SK-N-SH (cell line): ENCODE results near the gene TESMIN. TPM values are rescaled to one million over a fixed set of nuclear protein-coding genes. Genes with fewer than 3 reads are reported as not detected.

Experiments used
- CTCF ChIA-PET: fragments of 300-600, 350-600 bp; formaldehyde crosslinking; extraction: SDS; loops from one replicate; lab custom pipeline; 2021; lab: Yijun Ruan, JAX
- POLR2A ChIA-PET: fragments of 350-600 bp; sonication (Branson Sonifier 250); formaldehyde crosslinking; extraction: SDS; loops from one replicate; lab custom pipeline; 2020; ENCODE audit warnings: antibody characterized with exemption, inconsistent platforms; lab: Yijun Ruan, JAX
- DNase-seq: peaks from one replicate; pipeline ENCODE4 v3.0.0; 2012
- H2AFZ ChIP-seq: fragments of 200-600 bp; sonication (generic); 2 replicates; pipeline ENCODE4 v1.8.1; 2016; ENCODE audit warnings: antibody characterized with exemption, mild to moderate bottlenecking, low read depth
- H3F3A ChIP-seq: fragments of 200-600 bp; sonication (generic); replicated peaks from 2 replicates; pipeline ENCODE3; 2016; ENCODE audit warnings: antibody characterized with exemption, mild to moderate bottlenecking; ENCODE audit not compliant: insufficient read depth
- H3K27ac ChIP-seq, 2 experiments: fragments of 200-500 bp in 1 of 2; fragments of 200-600 bp in 1 of 2; sonication (Bioruptor generic) in 1 of 2; sonication (generic), shearing (Covaris generic) in 1 of 2; 2 replicates each; pipeline versions ENCODE4 v1.5.1 to v1.6.1; 2014 to 2016; ENCODE audit warnings: low read depth in 2 of 2, inconsistent platforms in 1 of 2, low read length in 1 of 2, mild to moderate bottlenecking in 1 of 2, mixed read lengths in 1 of 2
- H3K27me3 ChIP-seq: fragments of 200-600 bp; sonication (generic), shearing (Covaris generic); 2 replicates; pipeline ENCODE4 v1.6.1; 2016; ENCODE audit warnings: mixed run types; ENCODE audit not compliant: insufficient read depth
- H3K36me3 ChIP-seq, 2 experiments: fragments of 200-500 bp in 1 of 2; fragments of 200-600 bp in 1 of 2; sonication (Bioruptor generic) in 1 of 2; sonication (generic) in 1 of 2; replicated peaks in 1 of 2; 2 replicates each; pipeline versions ENCODE3 to v1.5.1; 2014 to 2016; ENCODE audit warnings: low read length in 1 of 2, mild to moderate bottlenecking in 1 of 2; ENCODE audit not compliant: insufficient read depth in 2 of 2, control insufficient read depth in 1 of 2
- H3K4me1 ChIP-seq, 2 experiments: fragments of 200-500 bp in 1 of 2; fragments of 200-600 bp in 1 of 2; sonication (Bioruptor generic) in 1 of 2; sonication (generic), shearing (Covaris generic) in 1 of 2; 2 replicates each; pipeline versions ENCODE4 v1.5.1 to v1.6.1; 2014 to 2016; ENCODE audit warnings: low read depth in 1 of 2, low read length in 1 of 2, mixed run types in 1 of 2; ENCODE audit not compliant: insufficient read depth in 2 of 2, control insufficient read depth in 1 of 2
- H3K4me2 ChIP-seq: fragments of 200-600 bp; sonication (generic), shearing (Covaris generic); 2 replicates; pipeline ENCODE4 v1.6.1; 2017; ENCODE audit warnings: mixed run types
- H3K4me3 ChIP-seq, 2 experiments: fragments of 200-500 bp in 1 of 2; fragments of 200-600 bp in 1 of 2; sonication (Bioruptor generic) in 1 of 2; sonication (generic), shearing (Covaris generic) in 1 of 2; 2 replicates each; pipeline versions ENCODE4 v1.5.1 to v1.8.1; 2014 to 2016; ENCODE audit warnings: low read depth in 2 of 2, inconsistent platforms in 1 of 2, low read length in 1 of 2, mild to moderate bottlenecking in 1 of 2, mixed read lengths in 1 of 2, moderate library complexity in 1 of 2
- H3K79me2 ChIP-seq: fragments of 200-600 bp; sonication (generic); 2 replicates; pipeline ENCODE4 v1.8.1; 2017; ENCODE audit warnings: mild to moderate bottlenecking; ENCODE audit not compliant: insufficient read depth
- H3K9ac ChIP-seq: fragments of 200-600 bp; sonication (generic); 2 replicates; pipeline ENCODE4 v1.6.1; 2017; ENCODE audit warnings: mixed run types
- H3K9me2 ChIP-seq: fragments of 200-600 bp; sonication (generic); 2 replicates; pipeline ENCODE4 v1.6.1; 2017; ENCODE audit warnings: mixed run types
- H3K9me3 ChIP-seq: fragments of 200-600 bp; sonication (generic); 2 replicates; pipeline ENCODE4 v1.6.1; 2017; ENCODE audit warnings: mixed run types, mild to moderate bottlenecking, moderate library complexity
- H4K20me1 ChIP-seq: fragments of 200-600 bp; sonication (generic); 2 replicates; pipeline ENCODE4 v1.6.1; 2017; ENCODE audit warnings: mild to moderate bottlenecking, mixed run types; ENCODE audit not compliant: insufficient read depth
- GATA2 ChIP-seq: sonication (generic); formaldehyde crosslinking; IDR thresholded peaks from 2 replicates; pipeline ENCODE4 v1.5.0; 2020; ENCODE audit warnings: mild to moderate bottlenecking, missing genetic modification reagents
- JUND ChIP-seq: IDR thresholded peaks from 2 replicates; pipeline ENCODE4 v1.4.0; 2012
- MEF2A ChIP-seq: IDR thresholded peaks from 2 replicates; pipeline ENCODE4 v1.4.0; 2012; ENCODE audit warnings: low read depth, borderline replicate concordance
- MXI1 ChIP-seq: IDR thresholded peaks from 2 replicates; pipeline ENCODE4 v1.6.1; 2012; ENCODE audit warnings: mild to moderate bottlenecking, low read depth, low read length, improper control_type of control experiment
- NFIC ChIP-seq: IDR thresholded peaks from 2 replicates; pipeline ENCODE4 v1.4.0; 2012; ENCODE audit warnings: borderline replicate concordance
- NRF1 ChIP-seq: IDR thresholded peaks from 2 replicates; pipeline ENCODE4 v1.6.1; 2012; ENCODE audit warnings: low read depth, mild to moderate bottlenecking, low read length
- RAD21 ChIP-seq: IDR thresholded peaks from 2 replicates; pipeline ENCODE4 v1.6.1; 2012; ENCODE audit warnings: mild to moderate bottlenecking, low read length
- RCOR1 ChIP-seq: fragments of 150-350 bp; IDR thresholded peaks from 2 replicates; pipeline ENCODE4 v1.6.1; 2017; ENCODE audit warnings: antibody characterized with exemption, low read length
- REST ChIP-seq: IDR thresholded peaks from 2 replicates; pipeline ENCODE4 v1.6.1; 2012; ENCODE audit warnings: mild to moderate bottlenecking, low read depth, low read length, moderate library complexity
- RFX5 ChIP-seq: IDR thresholded peaks from 2 replicates; pipeline ENCODE4 v1.6.1; 2012; ENCODE audit warnings: mild to moderate bottlenecking, improper control_type of control experiment, low read length
- RXRA ChIP-seq: IDR thresholded peaks from 2 replicates; pipeline ENCODE4 v1.4.0; 2012; ENCODE audit warnings: low read depth, mild to moderate bottlenecking, borderline replicate concordance
- SIN3A ChIP-seq: IDR thresholded peaks from 2 replicates; pipeline ENCODE4 v1.6.1; 2012; ENCODE audit warnings: low read depth, mild to moderate bottlenecking, low read length, moderate library complexity, borderline replicate concordance
- SMC3 ChIP-seq: IDR thresholded peaks from 2 replicates; pipeline ENCODE4 v1.6.1; 2012; ENCODE audit warnings: low read depth, low read length, improper control_type of control experiment
- TAF1 ChIP-seq: IDR thresholded peaks from 2 replicates; pipeline ENCODE4 v1.6.1; 2012; ENCODE audit warnings: low read depth, mild to moderate bottlenecking, low read length, moderate library complexity, borderline replicate concordance
- TCF12 ChIP-seq: IDR thresholded peaks from 2 replicates; pipeline ENCODE4 v1.4.0; 2012
- TEAD4 ChIP-seq: IDR thresholded peaks from 2 replicates; pipeline ENCODE4 v1.4.0; 2012; ENCODE audit warnings: mild to moderate bottlenecking, borderline replicate concordance; ENCODE audit not compliant: insufficient read depth
- USF1 ChIP-seq: IDR thresholded peaks from 2 replicates; pipeline ENCODE4 v1.4.0; 2012; ENCODE audit warnings: low read depth, borderline replicate concordance
- ZBTB33 ChIP-seq: IDR thresholded peaks from 2 replicates; pipeline ENCODE4 v1.4.0; 2012; ENCODE audit warnings: low read depth, borderline replicate concordance
- WGBS: methylation state at CpG from one replicate; pipeline ENCODE4 v1.1.6; 2017; ENCODE audit warnings: low lambda C conversion rate; 5-methylcytosine and 5-hydroxymethylcytosine counted together
- polyA plus RNA-seq, 3 experiments: library from polyadenylated mRNA; depleted of rRNA; stranded (reverse); fragments of >200 nt; gene quantifications; 2 replicates each; pipeline ENCODE4 v1.2.3, GENCODE V29; 2012
- TF ChIP-seq, protein P1 (sequence below): fragments of 200-600 bp; sonication (generic); IDR thresholded peaks from 2 replicates; pipeline ENCODE4 v1.6.1; 2017; ENCODE audit warnings: antibody characterized with exemption, mild to moderate bottlenecking, moderate library complexity
- TF ChIP-seq, protein P2 (sequence below): IDR thresholded peaks from 2 replicates; pipeline ENCODE4 v1.4.0; 2012; ENCODE audit warnings: low read depth

The TESMIN gene
- polyA plus RNA-seq, 1 of the 3 experiments (the other 2 are of a cell fraction) = 3.5 TPM

GRCh38 chr11:68687311-68687710 lies 64.0 kb downstream of the TESMIN start:
- Histone ChIP-seq H3K4me3 (no peak overlapping the region), H3K27me3 (peaks cover 42% of the 10 kb centered on the region), H4K20me1 (no peaks in the 10 kb centered on the region), H3K9me2 (no peaks in the 10 kb centered on the region), H3K36me3 (no peaks in the 10 kb centered on the region), H2AFZ (no peak overlapping the region), H3K9me3 (no peaks in the 10 kb centered on the region), H3K4me1 (peaks cover 0 to 42% of the 10 kb centered on the region in 2 experiments; a peak in 1 of 4 replicates), H3K4me2 (no peak overlapping the region), H3K9ac (no peak overlapping the region), H3K79me2 (no peaks in the 10 kb centered on the region), H3F3A (no peaks in the 10 kb centered on the region), H3K27ac (no peak overlapping the region)
- ChIA-PET CTCF (interaction anchor here (2.6 kb wide), 1 partner anchor 76 kb away, joined by 9 read pairs; no protein-coding TSS in a partner anchor), POLR2A (no interaction called here)
- WGBS = 90% methylated on average over 9 of the region's 9 CpGs
- no peak for DNase-seq
- no peak for TF ChIP-seq REST
- no peak for TF ChIP-seq USF1
- TF ChIP-seq TEAD4 = no peak
- no peak for TF ChIP-seq NRF1
- no peak for TF ChIP-seq RAD21
- TF ChIP-seq RXRA = no peak

- H3K4me1 ChIP-seq = peaks cover 0 to 42% of the 10 kb centered on the region in 2 experiments; a peak in 1 of 4 replicates
- no peaks in the 10 kb centered on the region for H3F3A ChIP-seq
- ChIA-PET CTCF (interaction anchor here (2.6 kb wide), 1 partner anchor 76 kb away, joined by 9 read pairs; no protein-coding TSS in a partner anchor), POLR2A (no interaction called here)
- H3K79me2 ChIP-seq = no peaks in the 10 kb centered on the region
- no peak overlapping the region for H2AFZ ChIP-seq
- no peaks in the 10 kb centered on the region for H3K9me3 ChIP-seq
- H4K20me1 ChIP-seq = no peaks in the 10 kb centered on the region
- H3K9ac ChIP-seq = no peak overlapping the region
- H3K9me2 ChIP-seq = no peaks in the 10 kb centered on the region
- no peak for DNase-seq
- no peak overlapping the region for H3K4me3 ChIP-seq
- no peak overlapping the region for H3K27ac ChIP-seq
- 90% methylated on average over 12 of the region's 12 CpGs for WGBS
- peaks cover 45% of the 10 kb centered on the region for H3K27me3 ChIP-seq
- H3K36me3 ChIP-seq = no peaks in the 10 kb centered on the region
- H3K4me2 ChIP-seq = no peak overlapping the region
- TF ChIP-seq RFX5 (no peak), MXI1 (no peak), TCF12 (no peak), GATA2 (CRISPR knock-in tag) (no peak), RAD21 (no peak), ZBTB33 (no peak), NFIC (no peak), TAF1 (no peak), SMC3 (no peak), JUND (no peak), MEF2A (no peak), RCOR1 (no peak), SIN3A (no peak)
- TF ChIP-seq, protein P1, sequence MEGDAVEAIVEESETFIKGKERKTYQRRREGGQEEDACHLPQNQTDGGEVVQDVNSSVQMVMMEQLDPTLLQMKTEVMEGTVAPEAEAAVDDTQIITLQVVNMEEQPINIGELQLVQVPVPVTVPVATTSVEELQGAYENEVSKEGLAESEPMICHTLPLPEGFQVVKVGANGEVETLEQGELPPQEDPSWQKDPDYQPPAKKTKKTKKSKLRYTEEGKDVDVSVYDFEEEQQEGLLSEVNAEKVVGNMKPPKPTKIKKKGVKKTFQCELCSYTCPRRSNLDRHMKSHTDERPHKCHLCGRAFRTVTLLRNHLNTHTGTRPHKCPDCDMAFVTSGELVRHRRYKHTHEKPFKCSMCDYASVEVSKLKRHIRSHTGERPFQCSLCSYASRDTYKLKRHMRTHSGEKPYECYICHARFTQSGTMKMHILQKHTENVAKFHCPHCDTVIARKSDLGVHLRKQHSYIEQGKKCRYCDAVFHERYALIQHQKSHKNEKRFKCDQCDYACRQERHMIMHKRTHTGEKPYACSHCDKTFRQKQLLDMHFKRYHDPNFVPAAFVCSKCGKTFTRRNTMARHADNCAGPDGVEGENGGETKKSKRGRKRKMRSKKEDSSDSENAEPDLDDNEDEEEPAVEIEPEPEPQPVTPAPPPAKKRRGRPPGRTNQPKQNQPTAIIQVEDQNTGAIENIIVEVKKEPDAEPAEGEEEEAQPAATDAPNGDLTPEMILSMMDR = no peak
- TF ChIP-seq, protein P2, sequence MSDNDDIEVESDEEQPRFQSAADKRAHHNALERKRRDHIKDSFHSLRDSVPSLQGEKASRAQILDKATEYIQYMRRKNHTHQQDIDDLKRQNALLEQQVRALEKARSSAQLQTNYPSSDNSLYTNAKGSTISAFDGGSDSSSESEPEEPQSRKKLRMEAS = no peak
These were observed 64.8 kb downstream of the TESMIN start for GRCh38 chr11:68686486-68686885.
